ENCODE results near the gene RABL6. TPM values are rescaled to one million over a fixed set of nuclear protein-coding genes. Genes with fewer than 3 reads are reported as not detected.

The RABL6 gene
- total and polyA plus RNA-seq, 2 of the 4 experiments (the other 2 are of a cell fraction) = 37.1 to 47.5 TPM

- DNase-seq = no peak
- H3K4me2 ChIP-seq (ENCODE audit: low read depth, low read length) = no peak overlapping the region
- H4K20me1 ChIP-seq (ENCODE audit: insufficient read depth, low read length) = peaks cover 5% of the 10 kb centered on the region; the same call in 1 of the 2 replicates
- H3K56ac ChIP-seq (ENCODE audit: extremely low read depth, insufficient read depth, low read length) = no peak overlapping the region
- H3K23ac ChIP-seq (ENCODE audit: low read depth, low read length) = no peak overlapping the region
- H2AK9ac ChIP-seq (replicated peaks; ENCODE audit: low read depth, low read length, poor library complexity) = peak overlapping the region; percentile 7
- intact Hi-C loops (cut with micrococcal nuclease) = no loop called here
- H3K18ac ChIP-seq (ENCODE audit: low read depth, low read length) = no peak overlapping the region
- H4K5ac ChIP-seq (ENCODE audit: low read depth, low read length) = no peak overlapping the region
- in situ Hi-C loops (cut with MboI; ENCODE audit: low sequenced_read_pairs) = no loop called here
- H3K9me1 ChIP-seq (ENCODE audit: insufficient read depth, low read length) = no peaks in the 10 kb centered on the region
- BruUV-seq (replicated peaks) = no TSS peak
- H4K8ac ChIP-seq (ENCODE audit: low read depth in 2 of 2, low read length in 2 of 2) = no peak overlapping the region
- H3K9ac ChIP-seq (ENCODE audit: low read depth, low read length) = no peak overlapping the region
- H2BK5ac ChIP-seq (ENCODE audit: low read depth, low read length, poor library complexity, severe bottlenecking) = no peak overlapping the region
- no peak overlapping the region for H2AK5ac ChIP-seq (ENCODE audit: low read depth, low read length)
- TF ChIP-seq CEBPB (IDR thresholded peaks at IDR 0.05; ENCODE audit: low read depth, low read length) = no peak
- H3K14ac ChIP-seq (replicated peaks; ENCODE audit: low read depth, low read length) = no peak overlapping the region
- no peak overlapping the region for H2BK20ac ChIP-seq (ENCODE audit: low read depth, low read length)
- no peak overlapping the region for H3K4me3 ChIP-seq (ENCODE audit: insufficient read depth, low read depth, low read length)
- no peak overlapping the region for H3K27ac ChIP-seq (ENCODE audit: insufficient read depth, low read length)
- peaks cover 8% of the 10 kb centered on the region for H3K4me1 ChIP-seq (ENCODE audit: control insufficient read depth, insufficient read depth, low read length)
- no peak overlapping the region for H2AFZ ChIP-seq (replicated peaks; ENCODE audit: low read length, poor library complexity)
- WGBS, 2 experiments (ENCODE audit: extremely low coverage in 2 of 2, insufficient read length in 1 of 2) = 99% methylated on average over 11 of the region's 15 CpGs; no CpG with 5 or more reads in 1 of the 2 experiments
- H2BK120ac ChIP-seq (ENCODE audit: low read depth, low read length) = no peak overlapping the region
- H3K27me3 ChIP-seq (ENCODE audit: control insufficient read depth, insufficient read depth, low read length) = no peaks in the 10 kb centered on the region
- no peak for ATAC-seq (ENCODE audit: low read depth)
- H2BK15ac ChIP-seq (ENCODE audit: low read depth, low read length) = no peak overlapping the region
- H3K36me3 ChIP-seq (ENCODE audit: control insufficient read depth, insufficient read depth, low read length) = peaks cover 30% of the 10 kb centered on the region
- dilution Hi-C loops (cut with HindIII; ENCODE audit: low sequenced_read_pairs, unreplicated experiment) = no loop called here
- H4K91ac ChIP-seq (ENCODE audit: insufficient read depth, low read depth, low read length) = no peak overlapping the region
- ChIA-PET CTCF (no interaction called here), POLR2A (ENCODE audit: unreplicated experiment) (no interaction called here)
- no peak overlapping the region for H3K4ac ChIP-seq (ENCODE audit: low read depth, low read length)
- H3K9me3 ChIP-seq (ENCODE audit: control insufficient read depth, insufficient read depth, low read length) = no peaks in the 10 kb centered on the region
- H3K79me1 ChIP-seq (ENCODE audit: low read depth in 1 of 2, low read length in 2 of 2) = peaks cover 0 to 23% of the 10 kb centered on the region in 2 experiments; a peak in 2 of 4 replicates
These were observed 50.7 kb downstream of the RABL6 start for GRCh38 chr9:136858452-136858843.

Data from IMR-90 (cell line).